Measurements from ENCODE around the gene CHN1.

CHN1 gene

GRCh38 chr2:174877751-174878150 is 127.4 kb downstream of the CHN1 start:
- H3K27me3 ChIP-seq (ENCODE audit: control insufficient read depth, insufficient read depth, low read length): no peaks in the 10 kb centered on the region
- no peaks in the 10 kb centered on the region for H3K36me3 ChIP-seq (ENCODE audit: control insufficient read depth, insufficient read depth, low read length)
- H3K4me1 ChIP-seq (ENCODE audit: control insufficient read depth, insufficient read depth, low read length): peaks cover 20% of the 10 kb centered on the region
- no peak overlapping the region for H3K4me3 ChIP-seq (ENCODE audit: low read depth, low read length)
- H3K9me3 ChIP-seq (ENCODE audit: control insufficient read depth, insufficient read depth, low read length): no peaks in the 10 kb centered on the region
- no peak overlapping the region for H3K9ac ChIP-seq (ENCODE audit: low read depth, low read length)

- H3K9me3 ChIP-seq (ENCODE audit: control insufficient read depth, insufficient read depth, low read length): no peaks in the 10 kb centered on the region
- no peaks in the 10 kb centered on the region for H3K36me3 ChIP-seq (ENCODE audit: control insufficient read depth, insufficient read depth, low read length)
- H3K9ac ChIP-seq (ENCODE audit: low read depth, low read length): no peak overlapping the region
- H3K27me3 ChIP-seq (ENCODE audit: control insufficient read depth, insufficient read depth, low read length): no peaks in the 10 kb centered on the region
- peaks cover 19% of the 10 kb centered on the region for H3K4me1 ChIP-seq (ENCODE audit: control insufficient read depth, insufficient read depth, low read length)
- H3K4me3 ChIP-seq (ENCODE audit: low read depth, low read length): no peak overlapping the region
Observed at GRCh38 chr2:174877301-174877700, 127.9 kb downstream of the CHN1 start.

GRCh38 chr2:174874085-174874484 is 131.1 kb downstream of the CHN1 start:
- no peak overlapping the region for H3K9ac ChIP-seq (ENCODE audit: low read depth, low read length)

GRCh38 chr2:174873471-174873870 is 131.7 kb downstream of the CHN1 start:
- no peak overlapping the region for H3K4me3 ChIP-seq (ENCODE audit: low read depth, low read length)
- H3K36me3 ChIP-seq (ENCODE audit: control insufficient read depth, insufficient read depth, low read length): no peaks in the 10 kb centered on the region
- H3K27me3 ChIP-seq (ENCODE audit: control insufficient read depth, insufficient read depth, low read length): no peaks in the 10 kb centered on the region
- H3K9ac ChIP-seq (ENCODE audit: low read depth, low read length): no peak overlapping the region
- H3K4me1 ChIP-seq (ENCODE audit: control insufficient read depth, insufficient read depth, low read length): peaks cover 8% of the 10 kb centered on the region
- no peaks in the 10 kb centered on the region for H3K9me3 ChIP-seq (ENCODE audit: control insufficient read depth, insufficient read depth, low read length)

More at GRCh38 chr2:174874085-174874484, 131.1 kb downstream of the CHN1 start:
- Histone ChIP-seq H3K4me3 (ENCODE audit: low read depth, low read length) (no peak overlapping the region), H3K36me3 (ENCODE audit: control insufficient read depth, insufficient read depth, low read length) (no peaks in the 10 kb centered on the region), H3K9me3 (ENCODE audit: control insufficient read depth, insufficient read depth, low read length) (no peaks in the 10 kb centered on the region), H3K27me3 (ENCODE audit: control insufficient read depth, insufficient read depth, low read length) (no peaks in the 10 kb centered on the region), H3K4me1 (ENCODE audit: control insufficient read depth, insufficient read depth, low read length) (peaks cover 8% of the 10 kb centered on the region)

GRCh38 chr2:174870787-174871186 is 134.4 kb downstream of the CHN1 start:
- Histone ChIP-seq H3K27me3 (ENCODE audit: control insufficient read depth, insufficient read depth, low read length) (no peaks in the 10 kb centered on the region), H3K36me3 (ENCODE audit: control insufficient read depth, insufficient read depth, low read length) (no peaks in the 10 kb centered on the region), H3K4me3 (ENCODE audit: low read depth, low read length) (no peak overlapping the region), H3K9me3 (ENCODE audit: control insufficient read depth, insufficient read depth, low read length) (no peaks in the 10 kb centered on the region), H3K4me1 (ENCODE audit: control insufficient read depth, insufficient read depth, low read length) (peaks cover 17% of the 10 kb centered on the region), H3K9ac (ENCODE audit: low read depth, low read length) (no peak overlapping the region)

- H3K4me1 ChIP-seq (ENCODE audit: control insufficient read depth, insufficient read depth, low read length): peaks cover 24% of the 10 kb centered on the region
- no peak overlapping the region for H3K9ac ChIP-seq (ENCODE audit: low read depth, low read length)
- H3K4me3 ChIP-seq (ENCODE audit: low read depth, low read length): no peak overlapping the region
- no peaks in the 10 kb centered on the region for H3K27me3 ChIP-seq (ENCODE audit: control insufficient read depth, insufficient read depth, low read length)
- no peaks in the 10 kb centered on the region for H3K9me3 ChIP-seq (ENCODE audit: control insufficient read depth, insufficient read depth, low read length)
- H3K36me3 ChIP-seq (ENCODE audit: control insufficient read depth, insufficient read depth, low read length): no peaks in the 10 kb centered on the region
Observed at GRCh38 chr2:174868878-174869277, 136.3 kb downstream of the CHN1 start.

GRCh38 chr2:174866421-174866820 is 138.8 kb downstream of the CHN1 start:
- Histone ChIP-seq H3K9ac (ENCODE audit: low read depth, low read length) (no peak overlapping the region), H3K27me3 (ENCODE audit: control insufficient read depth, insufficient read depth, low read length) (no peaks in the 10 kb centered on the region), H3K9me3 (ENCODE audit: control insufficient read depth, insufficient read depth, low read length) (no peaks in the 10 kb centered on the region), H3K4me1 (ENCODE audit: control insufficient read depth, insufficient read depth, low read length) (peaks cover 16% of the 10 kb centered on the region), H3K36me3 (ENCODE audit: control insufficient read depth, insufficient read depth, low read length) (no peaks in the 10 kb centered on the region), H3K4me3 (ENCODE audit: low read depth, low read length) (no peak overlapping the region)

GRCh38 chr2:174863183-174863582 is 142.0 kb downstream of the CHN1 start:
- H3K4me1 ChIP-seq (ENCODE audit: control insufficient read depth, insufficient read depth, low read length): peaks cover 16% of the 10 kb centered on the region
- no peak overlapping the region for H3K9ac ChIP-seq (ENCODE audit: low read depth, low read length)
- no peaks in the 10 kb centered on the region for H3K9me3 ChIP-seq (ENCODE audit: control insufficient read depth, insufficient read depth, low read length)
- no peaks in the 10 kb centered on the region for H3K36me3 ChIP-seq (ENCODE audit: control insufficient read depth, insufficient read depth, low read length)
- H3K4me3 ChIP-seq (ENCODE audit: low read depth, low read length): no peak overlapping the region
- H3K27me3 ChIP-seq (ENCODE audit: control insufficient read depth, insufficient read depth, low read length): no peaks in the 10 kb centered on the region

- no peak overlapping the region for H3K4me3 ChIP-seq (ENCODE audit: low read depth, low read length)
- no peak overlapping the region for H3K9ac ChIP-seq (ENCODE audit: low read depth, low read length)
- no peaks in the 10 kb centered on the region for H3K36me3 ChIP-seq (ENCODE audit: control insufficient read depth, insufficient read depth, low read length)
- no peaks in the 10 kb centered on the region for H3K9me3 ChIP-seq (ENCODE audit: control insufficient read depth, insufficient read depth, low read length)
- no peaks in the 10 kb centered on the region for H3K27me3 ChIP-seq (ENCODE audit: control insufficient read depth, insufficient read depth, low read length)
- H3K4me1 ChIP-seq (ENCODE audit: control insufficient read depth, insufficient read depth, low read length): peaks cover 3% of the 10 kb centered on the region
Observed at GRCh38 chr2:174859563-174860169, 145.5 kb downstream of the CHN1 start.

- no peak overlapping the region for H3K4me3 ChIP-seq (ENCODE audit: low read depth, low read length)
- H3K36me3 ChIP-seq (ENCODE audit: control insufficient read depth, insufficient read depth, low read length): no peaks in the 10 kb centered on the region
- peaks cover 3% of the 10 kb centered on the region for H3K4me1 ChIP-seq (ENCODE audit: control insufficient read depth, insufficient read depth, low read length)
- H3K9ac ChIP-seq (ENCODE audit: low read depth, low read length): no peak overlapping the region
- no peaks in the 10 kb centered on the region for H3K27me3 ChIP-seq (ENCODE audit: control insufficient read depth, insufficient read depth, low read length)
- H3K9me3 ChIP-seq (ENCODE audit: control insufficient read depth, insufficient read depth, low read length): no peaks in the 10 kb centered on the region
Observed at GRCh38 chr2:174858745-174859144, 146.4 kb downstream of the CHN1 start.

- Histone ChIP-seq H3K4me3 (ENCODE audit: low read depth, low read length) (no peak overlapping the region), H3K27me3 (ENCODE audit: control insufficient read depth, insufficient read depth, low read length) (no peaks in the 10 kb centered on the region), H3K36me3 (ENCODE audit: control insufficient read depth, insufficient read depth, low read length) (no peaks in the 10 kb centered on the region)
Observed at GRCh38 chr2:174856447-174856846, 148.7 kb downstream of the CHN1 start.

GRCh38 chr2:174846941-174847938 is 157.9 kb downstream of the CHN1 start:
- peak overlapping the region; percentile 28 for H3K4me3 ChIP-seq (ENCODE audit: low read depth, low read length)
- H3K9ac ChIP-seq (ENCODE audit: low read depth, low read length): no peak overlapping the region
- no peaks in the 10 kb centered on the region for H3K9me3 ChIP-seq (ENCODE audit: control insufficient read depth, insufficient read depth, low read length)

More at GRCh38 chr2:174856447-174856846, 148.7 kb downstream of the CHN1 start:
- no peaks in the 10 kb centered on the region for H3K9me3 ChIP-seq (ENCODE audit: control insufficient read depth, insufficient read depth, low read length)
- no peak overlapping the region for H3K9ac ChIP-seq (ENCODE audit: low read depth, low read length)
- H3K4me1 ChIP-seq (ENCODE audit: control insufficient read depth, insufficient read depth, low read length): peaks cover 3% of the 10 kb centered on the region

More at GRCh38 chr2:174846941-174847938, 157.9 kb downstream of the CHN1 start:
- no peaks in the 10 kb centered on the region for H3K36me3 ChIP-seq (ENCODE audit: control insufficient read depth, insufficient read depth, low read length)
- H3K4me1 ChIP-seq (ENCODE audit: control insufficient read depth, insufficient read depth, low read length): peaks cover 37% of the 10 kb centered on the region
- H3K27me3 ChIP-seq (ENCODE audit: control insufficient read depth, insufficient read depth, low read length): no peaks in the 10 kb centered on the region

Data from iPS-15b (cell line).